HG02610 (cell line): ENCODE results near the gene ZMYND15.
A peak's percentile ranks its signal among the peaks of the same experiment; 100 is the strongest.

Source experiments
- ATAC-seq: cut with Tn5 transposase; IDR thresholded peaks from one replicate; pipeline ENCODE4 v1.9.1; 2021; ENCODE audit warnings: mild to moderate bottlenecking, moderate library complexity; ENCODE audit not compliant: unreplicated experiment

Gene ZMYND15

DNA sequence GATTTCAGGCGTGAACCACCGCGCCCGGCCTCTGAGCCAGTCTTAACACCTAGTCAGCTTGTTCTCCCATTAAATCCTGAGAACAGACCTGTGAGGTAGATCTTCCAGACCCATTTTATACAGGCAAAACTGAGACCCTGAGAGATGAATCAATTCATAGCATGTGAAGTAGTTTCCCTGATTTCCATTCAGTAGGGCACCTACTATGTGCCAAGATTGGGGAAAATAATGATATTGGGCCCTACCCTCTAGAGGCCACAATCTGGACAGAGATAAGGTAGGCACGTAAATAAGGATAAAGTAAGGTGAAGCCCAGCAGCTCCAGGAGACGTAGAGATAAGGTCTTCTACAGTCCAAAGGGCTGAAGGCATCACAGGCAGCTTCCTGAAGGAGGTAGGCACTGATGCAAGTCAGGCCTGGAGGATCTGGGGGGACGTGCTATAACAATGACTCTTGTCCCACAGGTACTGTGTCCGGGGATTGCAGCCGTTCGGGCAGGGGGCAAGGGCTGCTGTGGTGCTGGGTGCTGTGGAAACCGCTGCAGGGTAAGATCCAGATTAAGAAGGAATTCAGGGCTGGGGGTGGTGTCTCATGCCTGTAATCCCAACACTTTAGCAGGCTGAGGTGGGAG, 40.8 kb downstream of the ZMYND15 start:
- ATAC-seq: no peak

DNA sequence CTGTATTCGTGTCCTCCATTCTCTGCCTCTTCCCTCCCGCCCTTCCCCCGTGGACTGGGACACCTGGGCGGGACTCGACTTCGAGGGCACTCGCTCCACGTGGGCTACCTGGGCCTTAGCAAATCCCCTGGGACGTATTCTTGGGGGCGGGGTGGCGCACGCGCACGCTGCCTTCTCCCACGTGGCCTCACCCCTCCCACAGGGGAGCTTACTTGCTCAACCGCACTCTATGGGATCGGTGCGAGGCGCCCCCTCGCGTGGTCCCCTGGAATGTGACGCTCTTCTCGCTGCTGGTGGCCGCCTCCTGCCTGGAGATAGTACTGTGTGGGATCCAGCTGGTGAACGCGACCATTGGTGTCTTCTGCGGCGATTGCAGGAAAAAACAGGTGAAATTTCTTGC, 43.0 kb downstream of the ZMYND15 start:
- ATAC-seq: no peak

DNA sequence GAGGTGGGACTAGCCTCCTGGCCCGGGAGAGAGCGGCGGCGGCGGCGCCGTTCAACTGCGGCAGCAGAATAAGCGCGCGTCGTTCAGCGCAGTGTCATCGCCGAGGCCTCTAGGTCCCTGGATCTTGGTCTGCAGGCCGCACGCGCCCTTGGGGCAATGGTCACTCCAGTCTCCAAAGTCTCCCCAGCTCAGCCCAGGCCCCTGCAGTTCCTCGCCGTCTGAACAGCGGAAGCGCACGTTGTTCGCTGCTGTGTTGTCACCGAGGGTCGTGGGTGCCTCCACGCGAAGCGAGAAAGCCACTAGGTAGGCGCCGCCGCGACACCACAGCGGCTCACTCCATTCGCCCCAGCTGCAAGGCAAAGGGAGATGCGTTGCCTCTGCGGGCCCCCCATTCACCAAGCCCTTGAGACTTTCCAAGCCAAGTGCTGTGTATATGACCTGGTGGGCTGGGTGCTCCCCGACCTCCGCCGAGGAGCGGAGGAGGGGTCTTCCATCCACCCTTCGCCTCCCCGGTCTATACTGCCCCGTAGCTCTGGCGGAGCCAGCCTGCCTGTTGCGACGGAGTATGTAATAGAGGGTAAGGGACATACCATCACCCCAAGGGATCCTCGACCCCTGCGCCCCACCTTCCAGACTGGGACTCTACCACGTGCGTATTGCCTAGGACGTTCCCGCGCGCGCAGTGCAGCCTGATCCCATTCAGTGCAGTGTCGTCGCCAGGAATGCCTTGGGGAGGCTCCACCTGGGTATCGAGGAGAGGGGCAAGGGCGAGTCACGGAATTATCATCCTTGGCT, 45.9 kb downstream of the ZMYND15 start:
- ATAC-seq: no peak

DNA sequence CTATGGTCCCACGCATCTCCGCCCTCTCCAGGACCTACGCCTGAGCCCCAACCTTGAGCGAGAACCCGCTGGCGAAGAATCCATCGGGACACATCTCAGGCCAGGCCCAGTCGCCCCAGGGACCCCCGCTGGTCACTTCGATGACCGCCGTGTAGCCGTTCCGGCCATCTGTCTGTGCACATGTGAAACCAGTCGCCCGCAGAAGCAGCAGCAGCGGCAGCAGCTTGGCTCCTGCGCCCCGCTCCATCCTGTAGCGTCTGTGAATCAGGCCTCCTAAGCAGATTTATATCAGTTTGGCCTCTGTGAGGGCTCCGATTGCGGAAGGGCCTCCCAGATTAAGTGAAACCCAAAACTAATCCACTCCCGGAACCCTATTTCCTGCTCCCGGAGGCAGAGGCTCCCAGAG, 46.5 kb downstream of the ZMYND15 start, which contains the start of gene VMO1:
Gene VMO1 (minus strand): TSS at position 259 of the 406 bp plus-strand sequence. CDS start 12 bp downstream, at position 247.
- no peak for ATAC-seq

DNA sequence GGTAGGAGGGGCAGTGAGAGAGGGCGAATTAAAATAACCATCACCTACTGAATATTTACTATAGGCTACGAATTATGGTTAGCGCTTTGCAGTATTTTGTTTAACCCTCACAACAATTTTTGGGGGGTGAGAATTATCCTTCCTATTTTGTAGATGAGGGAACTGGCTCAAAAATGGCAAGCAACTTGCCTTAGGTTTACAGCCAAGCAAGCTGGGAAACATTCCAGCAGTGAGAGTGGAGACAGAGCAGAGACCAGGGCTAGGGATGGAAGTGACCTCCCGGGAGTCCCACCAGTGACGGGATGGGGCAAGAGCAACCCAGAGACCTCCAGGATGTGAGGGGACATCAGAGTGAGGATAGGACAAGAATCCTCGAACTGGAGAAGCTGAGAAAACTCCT, 46.9 kb downstream of the ZMYND15 start:
- no peak for ATAC-seq

DNA sequence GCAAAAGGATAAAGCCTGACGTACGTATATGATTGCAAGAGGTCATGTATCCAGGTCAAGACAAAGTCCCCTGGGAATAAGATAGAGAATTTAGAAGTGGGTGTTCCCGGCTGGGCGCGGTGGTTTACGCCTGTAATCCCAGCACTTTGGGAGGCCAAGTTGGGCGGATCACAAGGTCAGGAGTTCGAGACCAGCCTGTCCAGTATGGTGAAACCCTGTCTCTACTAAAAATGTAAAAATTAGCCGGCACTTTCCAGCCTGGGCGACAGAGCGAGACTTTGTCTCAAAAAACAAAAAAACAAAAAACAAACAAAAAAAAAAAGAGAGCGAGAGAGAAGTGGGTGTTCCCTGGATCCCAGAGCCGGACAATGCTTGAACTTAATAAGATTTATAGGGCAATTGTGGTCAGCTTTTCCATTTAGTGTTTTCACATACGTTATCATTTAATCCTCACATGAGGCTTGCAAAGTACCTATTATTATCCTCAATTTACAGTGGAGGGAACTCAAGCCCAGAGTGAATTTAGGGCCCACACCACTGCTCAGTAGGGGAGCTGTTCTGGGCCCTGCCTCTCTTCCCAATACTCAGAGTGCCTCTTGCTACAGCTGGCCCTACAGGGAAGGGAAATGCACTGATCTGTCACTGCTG, 48.6 kb downstream of the ZMYND15 start:
- ATAC-seq: no peak

DNA sequence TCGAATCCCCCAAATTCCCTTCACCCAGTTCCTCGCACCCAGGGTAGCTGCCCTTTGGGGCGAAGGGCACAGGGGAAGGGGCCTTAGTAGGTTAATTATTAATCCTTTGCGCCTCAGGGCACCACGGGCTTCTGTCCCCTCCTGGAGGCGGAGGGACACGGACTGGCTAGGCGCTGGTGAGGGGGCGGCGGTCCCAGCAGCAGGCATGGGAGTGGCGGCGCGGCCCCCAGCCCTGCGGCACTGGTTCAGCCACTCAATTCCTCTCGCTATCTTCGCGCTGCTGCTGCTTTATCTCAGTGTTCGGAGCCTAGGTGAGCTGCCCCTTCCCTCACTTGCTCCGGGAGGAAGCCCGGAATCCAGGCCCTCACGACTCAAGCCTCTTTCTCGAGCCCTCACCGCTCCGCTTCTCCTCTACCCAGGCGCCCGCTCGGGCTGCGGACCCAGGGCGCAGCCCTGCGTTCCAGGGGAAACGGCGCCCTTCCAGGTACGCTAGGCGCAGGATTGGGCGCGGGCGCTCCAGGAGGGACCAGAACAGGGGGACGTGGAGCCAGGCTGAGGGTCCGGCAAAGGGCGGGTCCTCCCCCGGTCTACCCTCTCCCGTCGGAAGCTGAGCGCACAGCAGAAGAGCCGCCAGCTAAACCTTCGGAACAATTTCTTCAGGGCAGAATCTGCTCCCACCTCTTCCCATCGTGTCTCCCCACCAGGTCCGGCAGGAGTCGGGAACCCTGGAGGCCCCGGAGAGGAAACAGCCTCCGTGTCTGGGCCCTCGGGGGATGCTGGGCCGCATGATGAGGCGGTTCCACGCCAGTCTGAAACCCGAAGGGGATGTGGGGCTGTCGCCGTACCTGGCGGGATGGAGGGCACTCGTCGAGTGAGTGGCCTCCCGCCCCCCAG, 49.4 kb downstream of the ZMYND15 start, which contains the start of gene GLTPD2:
Gene GLTPD2 (plus strand): TSS at position 158 of the 894 bp plus-strand sequence. CDS start 48 bp downstream, at position 206.
- ATAC-seq: peak; percentile 13

DNA sequence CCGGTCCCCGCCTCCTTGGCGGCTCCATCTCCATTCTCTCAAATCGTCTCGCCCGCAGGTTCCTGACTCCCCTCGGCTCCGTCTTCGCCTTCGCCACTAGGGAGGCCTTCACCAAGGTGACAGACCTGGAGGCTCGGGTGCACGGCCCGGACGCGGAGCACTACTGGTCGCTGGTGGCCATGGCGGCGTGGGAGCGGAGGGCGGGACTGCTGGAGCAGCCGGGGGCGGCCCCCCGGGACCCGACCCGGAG, 50.0 kb downstream of the ZMYND15 start:
- no peak for ATAC-seq

DNA sequence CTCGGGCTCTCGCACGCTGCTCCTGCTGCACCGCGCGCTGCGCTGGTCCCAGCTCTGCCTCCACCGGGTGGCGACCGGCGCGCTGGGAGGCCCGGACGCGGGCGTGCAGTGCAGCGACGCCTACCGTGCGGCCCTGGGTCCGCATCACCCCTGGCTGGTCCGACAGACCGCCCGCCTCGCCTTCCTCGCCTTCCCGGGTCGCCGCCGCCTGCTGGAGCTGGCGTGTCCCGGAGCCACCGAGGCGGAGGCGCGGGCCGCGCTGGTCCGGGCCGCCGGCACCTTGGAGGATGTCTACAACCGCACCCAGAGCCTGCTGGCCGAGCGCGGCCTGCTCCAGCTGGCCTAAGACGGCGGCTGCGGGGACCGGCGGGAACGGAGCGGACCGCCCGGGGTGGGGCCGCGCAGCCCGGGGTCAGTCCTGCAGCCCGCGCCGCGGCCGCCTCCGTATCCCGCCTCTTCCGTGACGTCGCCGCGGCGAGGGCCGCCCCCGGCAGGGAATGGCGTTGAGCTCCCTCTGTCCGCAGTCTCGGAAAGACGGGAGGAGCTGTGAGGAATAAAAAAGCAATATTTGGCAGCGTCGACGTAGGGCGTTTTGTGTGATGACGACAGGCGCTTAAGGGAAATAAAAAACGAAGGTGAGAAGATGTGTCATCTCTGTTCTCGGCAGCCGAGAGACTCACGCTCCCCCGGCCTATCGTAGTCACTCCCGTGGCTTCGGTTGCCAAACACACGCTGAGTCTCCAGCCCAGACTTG, 50.5 kb downstream of the ZMYND15 start:
- ATAC-seq: peak; percentile 82

DNA sequence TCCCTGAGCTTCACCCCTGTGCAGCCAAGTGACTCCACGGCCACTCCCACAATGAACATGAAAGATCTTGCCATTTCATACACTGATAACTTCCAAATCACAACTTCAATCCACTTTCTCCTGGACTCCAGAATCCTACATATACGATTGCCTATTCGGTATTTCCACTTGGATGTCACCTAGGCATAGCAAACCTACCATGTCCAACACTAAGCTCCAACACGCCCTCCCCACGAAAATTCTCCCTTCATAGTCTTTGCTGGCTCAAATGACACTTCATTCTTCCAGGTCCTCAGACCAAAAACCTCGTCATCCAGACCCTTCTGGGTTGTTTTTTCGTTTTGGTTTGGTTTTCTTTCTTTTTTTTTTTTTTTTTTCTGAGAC, 51.1 kb downstream of the ZMYND15 start:
- ATAC-seq: no peak

DNA sequence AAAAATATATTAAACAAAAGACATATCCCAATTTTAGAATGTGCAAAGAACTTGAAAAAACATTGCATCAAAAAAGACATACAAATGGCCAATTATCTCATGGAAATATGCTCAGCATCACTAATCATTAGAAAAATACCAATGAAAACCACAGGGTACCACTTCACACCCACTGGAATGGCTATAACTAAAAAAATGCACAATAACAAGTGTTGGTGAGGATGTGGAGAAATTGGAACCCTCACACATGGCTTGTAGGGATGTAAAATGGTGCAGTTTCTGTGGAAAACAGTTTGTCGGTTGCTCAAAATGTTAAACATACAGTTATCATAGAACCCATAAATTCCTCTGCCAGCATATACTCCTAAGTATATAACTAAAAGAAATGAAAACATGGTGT, 55.5 kb downstream of the ZMYND15 start:
- no peak for ATAC-seq
